GM18505 (cell line): Measurements from ENCODE around the gene USF2.

Experiments
- ATAC-seq: cut with Tn5 transposase; IDR thresholded peaks from one replicate; pipeline ENCODE4 v1.9.1; 2021; ENCODE audit not compliant: unreplicated experiment
- POLR2A ChIP-seq: IDR thresholded peaks from 4 replicates; pipeline ENCODE4 v1.6.1; 2011; ENCODE audit warnings: borderline replicate concordance; ENCODE audit not compliant: insufficient read depth, insufficient read length; ENCODE audit errors: extremely low read depth

Gene USF2

DNA sequence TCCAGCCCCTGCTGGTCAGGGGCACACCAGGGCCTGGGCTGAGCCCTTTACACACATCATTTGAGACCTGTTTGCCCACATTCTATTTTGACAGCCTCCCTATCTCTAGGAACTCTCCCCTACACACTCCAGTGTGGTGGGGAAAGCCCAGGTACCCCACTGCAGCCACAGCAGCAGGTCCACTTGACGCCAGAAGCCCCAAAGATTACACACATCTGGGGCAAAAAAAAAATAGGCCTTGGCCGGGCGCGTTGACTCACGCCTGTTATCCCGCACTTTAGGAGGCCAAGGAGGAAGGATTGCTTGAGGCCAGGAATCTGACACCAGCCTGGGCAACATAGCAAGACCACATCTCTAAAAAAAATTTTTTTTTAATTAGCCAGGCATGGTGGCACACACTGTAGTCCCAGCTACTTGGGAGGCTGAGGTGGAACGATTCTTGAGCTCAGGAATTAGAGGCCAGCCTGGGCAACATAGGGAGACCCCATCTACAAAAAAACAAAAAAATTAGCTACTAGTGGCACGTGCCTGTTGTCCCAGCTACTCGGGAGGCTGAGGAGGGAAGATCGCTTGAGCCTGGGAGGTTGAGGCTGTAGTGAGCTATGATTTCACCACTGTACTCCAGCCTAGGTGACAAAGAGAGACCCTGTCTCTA, 42.2 kb downstream of the USF2 start:
- ATAC-seq = no peak
- TF ChIP-seq POLR2A = no peak

DNA sequence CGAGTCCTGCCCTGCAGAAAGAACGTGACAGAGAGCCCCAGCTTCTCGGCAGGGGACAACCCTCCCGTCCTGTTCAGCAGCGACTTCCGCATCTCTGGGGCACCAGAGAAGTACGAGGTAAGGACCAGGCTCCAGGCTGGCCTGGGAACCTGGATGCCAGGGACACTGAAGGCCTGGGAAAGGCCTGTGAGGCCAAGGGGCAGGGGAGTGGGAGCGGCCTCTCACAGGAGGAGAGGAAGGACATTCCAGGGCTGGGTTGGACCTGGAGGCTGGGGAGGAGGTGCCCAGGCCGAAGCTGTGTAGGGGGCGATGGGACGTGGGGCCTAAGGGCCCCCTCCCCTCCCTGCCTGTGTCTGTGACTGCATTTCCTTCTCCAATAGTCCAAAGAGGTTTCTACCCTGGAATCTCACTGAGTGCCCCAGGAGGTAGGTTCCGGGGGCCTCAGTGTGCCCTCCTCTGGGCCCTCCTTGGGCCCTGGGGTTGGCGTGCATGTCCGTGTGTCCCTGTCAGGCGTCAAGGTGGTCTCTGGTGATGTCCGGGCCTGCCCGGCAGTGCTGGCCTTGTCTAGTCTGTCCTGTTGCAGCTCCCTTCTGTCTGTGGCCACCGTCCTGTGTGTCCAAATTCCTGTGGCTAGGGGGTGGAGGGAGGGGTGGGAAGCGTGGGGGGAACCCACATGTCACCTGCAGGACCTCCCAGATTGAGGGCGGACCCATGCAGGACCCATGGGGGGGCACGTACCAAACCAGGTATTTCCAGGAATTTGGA, 43.3 kb downstream of the USF2 start:
- ATAC-seq = no peak
- no peak for TF ChIP-seq POLR2A

DNA sequence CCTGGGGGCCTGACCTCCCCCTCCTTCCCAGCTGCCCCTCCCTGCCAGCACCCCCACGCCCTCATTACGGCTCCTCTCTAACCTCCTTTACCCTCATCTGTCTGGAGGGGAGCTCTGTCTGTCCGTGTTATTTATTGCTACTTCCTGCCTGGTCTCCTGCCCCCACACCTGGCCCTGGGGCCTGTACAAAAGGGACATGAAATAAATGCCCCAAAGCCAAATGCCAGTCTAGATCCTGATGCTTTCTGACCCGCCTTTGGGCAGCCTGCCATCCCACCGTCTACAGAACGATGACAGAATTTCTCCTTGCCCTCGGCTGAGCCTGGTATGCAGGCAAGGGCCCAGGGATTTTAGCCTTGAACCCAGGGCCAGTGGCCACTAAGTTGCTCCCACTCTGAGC, 44.8 kb downstream of the USF2 start:
- no peak for ATAC-seq
- TF ChIP-seq POLR2A = no peak

DNA sequence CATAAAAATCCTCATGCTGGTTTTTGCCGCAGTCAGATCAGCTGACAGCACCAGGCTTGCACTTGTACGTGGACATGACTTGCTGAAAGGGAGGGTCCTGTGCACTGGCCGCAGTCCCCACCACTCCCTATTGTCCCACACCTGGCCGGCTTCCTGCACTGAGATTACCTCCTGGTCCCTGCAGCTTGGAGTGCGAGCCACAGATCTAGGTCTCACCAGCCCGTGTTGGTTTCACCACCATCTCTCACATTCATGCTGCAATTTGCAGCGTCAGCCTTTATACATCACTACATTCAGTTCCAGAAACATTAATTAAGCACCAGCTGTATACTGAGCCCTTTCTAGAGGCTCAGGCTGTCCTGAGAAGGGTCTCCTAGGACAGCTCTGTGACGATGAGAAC, 45.3 kb downstream of the USF2 start:
- TF ChIP-seq POLR2A = no peak
- ATAC-seq = no peak

DNA sequence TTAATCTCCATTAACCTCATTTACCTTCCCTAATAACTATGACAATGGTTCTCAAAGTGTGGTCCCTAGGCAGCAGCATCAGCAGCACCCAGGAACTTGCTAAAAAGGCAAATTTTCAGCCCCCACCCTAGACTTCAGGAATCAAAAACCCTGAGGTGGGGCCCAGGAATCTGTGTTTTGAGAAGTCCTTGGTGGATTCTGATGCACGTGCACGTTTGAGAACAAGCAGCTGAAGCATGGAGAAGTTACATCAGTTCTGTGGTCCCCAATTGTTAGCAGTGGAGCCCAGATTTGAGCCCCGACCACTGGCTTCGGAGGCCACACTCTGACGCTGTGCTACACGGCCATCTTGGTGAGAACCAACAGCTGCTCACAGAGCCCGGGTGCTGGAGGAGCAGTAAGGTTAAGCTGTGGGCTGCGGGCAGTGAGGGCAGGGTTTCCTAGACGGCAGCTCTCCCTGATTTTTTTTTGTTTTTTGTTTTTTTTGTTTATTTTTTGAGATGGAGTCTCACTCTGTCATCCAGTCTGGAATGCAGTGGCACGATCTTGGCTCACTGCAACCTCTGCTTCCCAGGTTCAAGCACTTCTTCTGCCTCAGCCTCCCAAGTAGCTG, 46.2 kb downstream of the USF2 start:
- TF ChIP-seq POLR2A = no peak
- ATAC-seq = no peak

DNA sequence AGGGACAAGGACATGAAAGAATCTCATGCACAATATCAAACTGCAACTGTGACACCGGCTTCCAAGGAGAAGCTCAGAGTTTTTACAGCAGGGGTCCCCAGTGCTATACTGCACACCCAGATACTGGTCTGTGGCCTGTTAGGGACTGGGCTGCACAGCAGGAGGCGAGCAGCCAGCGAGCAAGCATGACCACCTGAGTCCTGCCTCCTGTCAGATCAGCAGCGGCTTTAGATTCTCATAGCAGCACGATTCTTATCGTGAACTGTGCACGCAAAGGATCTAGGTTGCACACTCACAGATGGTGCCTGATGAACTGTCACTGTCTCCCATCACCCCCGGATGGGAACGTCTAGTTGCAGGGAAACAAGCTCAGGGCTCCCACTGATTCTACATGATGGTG, 47.1 kb downstream of the USF2 start:
- TF ChIP-seq POLR2A = no peak
- no peak for ATAC-seq

DNA sequence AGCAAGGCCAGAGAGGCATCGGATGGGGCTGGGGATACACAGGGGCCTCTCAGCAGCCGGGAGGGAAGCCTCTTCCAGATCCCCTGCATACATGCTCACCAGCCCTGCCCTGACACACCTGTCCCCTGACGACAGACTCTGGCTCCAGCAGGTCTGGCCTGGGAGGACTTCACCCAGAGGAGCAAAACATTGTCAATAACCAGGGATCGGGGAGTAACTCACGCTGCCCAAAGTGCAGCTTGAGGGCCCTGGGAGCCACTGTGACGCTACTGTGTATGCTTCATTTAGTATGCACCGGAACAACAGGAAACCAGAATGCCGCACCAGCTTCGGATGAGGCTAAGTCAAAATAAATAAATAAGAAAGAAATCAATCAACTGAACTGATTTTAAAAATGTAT, 47.8 kb downstream of the USF2 start:
- ATAC-seq = no peak
- no peak for TF ChIP-seq POLR2A

DNA sequence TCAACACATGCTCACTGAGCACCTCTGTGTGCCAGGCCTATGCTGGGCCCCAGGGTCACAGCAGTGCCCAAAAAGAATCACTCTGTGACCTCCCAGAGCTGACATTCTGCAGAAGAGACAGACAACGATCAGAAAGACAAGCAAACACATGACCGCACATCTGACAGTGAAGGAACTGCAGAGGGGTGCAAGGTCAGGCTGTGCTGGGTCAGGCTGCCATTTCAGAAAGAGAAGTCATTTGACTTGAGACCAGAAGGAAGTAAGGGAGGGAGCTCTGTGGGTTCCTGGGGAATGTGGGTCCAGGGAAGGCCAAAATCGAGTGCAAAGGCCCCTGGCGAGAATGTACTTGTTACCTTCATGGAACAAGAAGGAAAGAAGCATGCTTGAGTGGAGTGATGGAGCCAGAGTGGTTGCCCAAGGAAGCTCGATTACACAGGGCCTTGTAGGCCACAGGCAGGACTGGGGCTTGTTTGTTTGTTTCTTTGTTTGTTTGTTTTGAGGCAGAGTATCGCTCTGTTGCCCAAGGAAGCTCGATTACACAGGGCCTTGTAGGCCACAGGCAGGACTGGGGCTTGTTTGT, 48.8 kb downstream of the USF2 start:
- no peak for ATAC-seq
- TF ChIP-seq POLR2A = no peak

DNA sequence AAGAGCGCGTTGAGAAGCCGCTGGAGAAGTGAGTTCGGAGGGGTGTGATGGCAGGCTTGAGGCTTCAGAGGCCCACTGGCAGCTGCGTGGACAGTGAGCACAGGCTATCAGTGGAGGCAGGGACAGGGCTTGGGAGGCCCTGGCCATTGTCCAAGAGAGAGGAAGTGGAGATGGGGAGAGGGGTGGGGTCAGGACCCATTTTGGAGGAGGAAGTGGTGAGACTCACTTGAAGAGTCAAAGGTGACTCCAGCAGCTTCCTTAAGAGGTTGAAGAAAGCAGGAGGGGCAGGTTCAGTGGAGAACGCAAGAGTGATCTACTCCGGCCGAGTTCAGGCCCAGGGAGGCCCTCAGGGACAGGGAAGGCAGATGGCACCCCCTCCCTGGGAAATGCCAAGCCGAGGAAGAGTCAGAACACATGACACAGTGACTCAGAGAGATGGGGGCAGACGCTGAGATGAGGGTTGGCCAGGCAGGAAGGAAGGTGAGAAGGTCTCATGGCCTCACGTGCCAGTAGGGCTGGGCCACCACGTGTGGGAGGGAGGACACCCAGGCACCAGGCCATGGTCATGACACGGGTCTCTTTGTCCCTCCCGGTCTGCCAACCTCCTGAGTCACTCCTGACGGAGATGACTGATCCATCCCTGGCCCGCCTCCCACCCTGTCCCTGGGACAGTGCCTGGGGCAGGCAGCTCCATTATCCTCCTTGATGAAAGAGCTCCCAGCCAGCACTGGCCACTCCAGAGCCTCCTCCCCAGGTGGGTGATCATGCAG, 50.1 kb downstream of the USF2 start:
- TF ChIP-seq POLR2A = no peak
- no peak for ATAC-seq

DNA sequence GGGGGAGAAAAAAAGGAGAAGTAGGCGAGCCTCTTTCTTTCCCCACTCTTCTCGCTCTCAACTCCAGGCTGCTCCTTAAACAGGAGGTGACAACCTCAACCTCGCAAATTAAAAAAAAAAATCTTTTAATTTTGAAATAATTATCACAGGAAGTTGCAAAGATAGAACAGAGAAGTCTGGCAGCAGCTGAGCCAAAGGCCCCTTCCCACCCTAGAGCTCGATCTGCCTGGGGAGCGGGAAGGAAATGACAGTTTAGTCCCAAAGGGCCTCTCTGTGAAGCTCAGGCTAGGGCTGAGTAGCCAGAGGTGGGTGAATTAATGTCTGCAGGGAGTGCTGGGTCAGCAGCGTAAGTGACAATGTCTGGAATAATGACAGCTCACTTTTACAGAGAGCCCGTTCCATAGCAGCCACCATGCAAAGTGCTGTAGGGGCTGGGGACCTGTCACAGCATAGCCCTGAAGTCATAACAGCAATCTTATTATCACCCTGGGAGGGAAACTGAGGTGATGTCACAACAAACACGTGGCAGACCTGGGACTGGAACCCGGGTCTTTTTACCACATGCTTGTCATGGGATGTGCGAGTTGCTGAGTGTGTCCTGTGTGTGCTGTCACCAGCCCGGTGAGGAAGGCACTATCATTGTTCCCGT, 51.4 kb downstream of the USF2 start:
- no peak for ATAC-seq

DNA sequence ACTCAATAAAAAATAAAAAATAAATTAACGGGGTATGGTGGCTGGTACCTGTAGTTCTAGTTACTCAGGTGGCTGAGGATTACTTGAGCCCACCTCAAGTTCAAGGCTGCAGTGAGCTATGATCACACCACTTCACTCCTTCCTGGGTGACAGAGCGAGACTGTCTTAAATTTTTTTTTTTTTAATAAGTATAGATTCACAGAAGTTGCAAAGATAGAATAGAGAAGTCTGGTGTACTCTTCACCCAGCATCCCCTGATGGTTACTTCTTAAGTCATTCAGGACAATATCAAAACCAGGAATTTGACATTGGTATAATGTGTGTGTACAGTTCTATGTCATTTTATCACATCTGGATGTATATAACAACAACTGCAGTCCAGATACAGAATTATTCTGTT, 52.5 kb downstream of the USF2 start:
- TF ChIP-seq POLR2A = no peak
- ATAC-seq = no peak

More for the DNA sequence above, 51.4 kb downstream of the USF2 start:
- TF ChIP-seq POLR2A = no peak

DNA sequence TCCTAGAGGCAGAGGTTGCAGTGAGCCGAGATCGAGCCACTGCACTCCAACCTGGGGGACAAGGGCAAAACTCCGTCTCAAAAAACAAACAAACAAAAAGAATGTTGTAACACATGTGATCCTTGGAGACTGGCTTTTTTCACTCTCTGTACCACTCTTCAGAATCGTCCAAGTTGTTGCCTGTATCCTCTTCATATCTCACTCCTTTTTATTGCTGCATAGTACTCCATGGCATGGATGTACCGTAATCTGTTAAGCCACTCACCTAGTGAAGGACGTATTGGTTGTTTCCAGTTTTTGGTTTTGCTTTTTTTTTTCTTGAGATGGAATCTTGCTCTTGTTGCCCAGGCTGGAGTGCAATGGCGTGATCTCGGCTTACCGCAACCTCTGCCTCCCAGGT, 53.3 kb downstream of the USF2 start:
- TF ChIP-seq POLR2A = no peak
- ATAC-seq = no peak
